ENCODE data around the gene STPG1. TPM values are rescaled to one million over a fixed set of nuclear protein-coding genes. Genes with fewer than 3 reads are reported as not detected.

The STPG1 gene
- total and polyA plus RNA-seq, 9 of the 15 experiments (the other 6 are each of a cell fraction or from before 2014, with no cell fraction given): 5.0 to 11.9 (median 8.3) TPM

- TF ChIP-seq ZNF609 (CRISPR knock-in tag; IDR thresholded peaks at IDR 0.05; ENCODE audit: borderline replicate concordance) (no peak), CTCFL (IDR thresholded peaks at IDR 0.05; ENCODE audit: borderline replicate concordance, insufficient read depth, low read depth, low read length, poor library complexity, severe bottlenecking) (peak; percentile 76), ZEB2 (IDR thresholded peaks at IDR 0.05) (peak; percentile 99), FOXK1 (CRISPR knock-in tag; IDR thresholded peaks at IDR 0.05; ENCODE audit: borderline replicate concordance) (no peak), ILK (tag; IDR thresholded peaks at IDR 0.05; ENCODE audit: borderline replicate concordance, low read depth) (no peak), ZNF512 (tag; IDR thresholded peaks at IDR 0.05) (no peak), CBX1 (IDR thresholded peaks at IDR 0.05; ENCODE audit: low read depth) (no peak), MCM3 (IDR thresholded peaks at IDR 0.05) (no peak), BRD9 (IDR thresholded peaks at IDR 0.05; ENCODE audit: low read depth, partially characterized antibody) (no peak), HNRNPL (IDR thresholded peaks at IDR 0.05; ENCODE audit: low read depth, low read length) (no peak), EHMT2 (IDR thresholded peaks at IDR 0.05) (no peak), ETV6 (IDR thresholded peaks at IDR 0.05; ENCODE audit: borderline replicate concordance in 1 of 2, low read depth in 2 of 2, low read length in 1 of 2) (no peak), ETV6 (CRISPR knock-in tag; IDR thresholded peaks at IDR 0.05; ENCODE audit: borderline replicate concordance) (no peak), ZNF449 (CRISPR knock-in tag; IDR thresholded peaks at IDR 0.05) (no peak), ZFP1 (CRISPR knock-in tag; IDR thresholded peaks at IDR 0.05) (no peak), ETV5 (CRISPR knock-in tag; IDR thresholded peaks at IDR 0.05; ENCODE audit: low read depth) (no peak), WHSC1 (IDR thresholded peaks at IDR 0.05; ENCODE audit: low read length) (peak; percentile 95), MED1 (CRISPR knock-in tag; IDR thresholded peaks at IDR 0.05; ENCODE audit: borderline replicate concordance) (no peak), SMARCB1 (IDR thresholded peaks at IDR 0.05; ENCODE audit: insufficient read length, low read depth) (no peak)
Measured at GRCh38 chr1:24415334-24415909, 1.8 kb upstream of the STPG1 start, which contains the start of gene NIPAL3 (continued).
